Neuronal stem cell (in vitro differentiated cells): Measurements from ENCODE around the gene SLC44A4.
A peak's percentile ranks its signal among the peaks of the same experiment; 100 is the strongest.

ENCODE experiments used
- DNase-seq: peaks from one replicate; pipeline ENCODE4 v3.0.0-alpha.2; 2013; ENCODE audit warnings: low spot score
- H2AFZ ChIP-seq: one replicate; pipeline ENCODE4 v1.6.1; 2013; ENCODE audit warnings: mild to moderate bottlenecking, low read length, inconsistent platforms
- H2AK5ac ChIP-seq: 2 replicates; pipeline ENCODE4 v1.6.1; 2013; ENCODE audit warnings: low read depth, mild to moderate bottlenecking, inconsistent platforms, low read length, moderate library complexity, mixed read lengths
- H2BK120ac ChIP-seq: 2 replicates; pipeline ENCODE4 v1.6.1; 2013; ENCODE audit warnings: low read depth, mild to moderate bottlenecking, inconsistent platforms, low read length, moderate library complexity, mixed read lengths
- H2BK12ac ChIP-seq: one replicate; pipeline ENCODE4 v1.6.1; 2013; ENCODE audit warnings: low read length, inconsistent platforms
- H2BK15ac ChIP-seq: 2 replicates; pipeline ENCODE4 v1.6.1; 2013; ENCODE audit warnings: mild to moderate bottlenecking, low read length, inconsistent platforms, mixed read lengths
- H2BK5ac ChIP-seq: one replicate; pipeline ENCODE4 v1.6.1; 2013; ENCODE audit warnings: inconsistent platforms, mild to moderate bottlenecking, low read length, moderate library complexity
- H3K14ac ChIP-seq: one replicate; pipeline ENCODE4 v1.6.1; 2013; ENCODE audit warnings: low read length, inconsistent platforms
- H3K18ac ChIP-seq: 2 replicates; pipeline ENCODE4 v1.6.1; 2013; ENCODE audit warnings: low read length, inconsistent platforms
- H3K23ac ChIP-seq: 2 replicates; pipeline ENCODE4 v1.6.1; 2013; ENCODE audit warnings: low read depth, mild to moderate bottlenecking, mixed read lengths, low read length, inconsistent platforms; ENCODE audit not compliant: poor library complexity
- H3K27ac ChIP-seq: replicated peaks from 3 replicates; pipeline ENCODE4 v1.5.1; 2013; ENCODE audit warnings: low read length, inconsistent platforms
- H3K27me3 ChIP-seq, 3 experiments: 2 replicates each; pipeline ENCODE4 v1.6.1; 2013; ENCODE audit warnings: low read length in 3 of 3, mild to moderate bottlenecking in 2 of 3, inconsistent platforms in 1 of 3, low read depth in 1 of 3, mixed read lengths in 1 of 3, moderate library complexity in 1 of 3; ENCODE audit not compliant: control insufficient read depth in 3 of 3, insufficient read depth in 3 of 3
- H3K36me3 ChIP-seq, 2 donors: replicated peaks in 1 of 2; 2 replicates each; pipeline ENCODE4 v1.6.1; 2013; ENCODE audit warnings: low read length in 2 of 2; ENCODE audit not compliant: control insufficient read depth in 2 of 2, insufficient read depth in 2 of 2
- H3K4ac ChIP-seq: 2 replicates; pipeline ENCODE4 v1.6.1; 2013; ENCODE audit warnings: inconsistent platforms, mild to moderate bottlenecking, low read length, moderate library complexity
- H3K4me1 ChIP-seq, 2 donors: 1 replicate in 1 of 2; 2 replicates in 1 of 2; pipeline ENCODE4 v1.6.1; 2013; ENCODE audit warnings: low read length in 2 of 2, low read depth in 1 of 2; ENCODE audit not compliant: control insufficient read depth in 2 of 2, insufficient read depth in 1 of 2
- H3K4me2 ChIP-seq: one replicate; pipeline ENCODE4 v1.6.1; 2013; ENCODE audit warnings: mild to moderate bottlenecking, low read length, inconsistent platforms; ENCODE audit not compliant: insufficient read depth, poor library complexity, severe bottlenecking
- H3K4me3 ChIP-seq, 2 donors: 2 replicates each; pipeline ENCODE4 v1.5.1; 2013; ENCODE audit warnings: low read length in 2 of 2, mild to moderate bottlenecking in 2 of 2, inconsistent platforms in 1 of 2, moderate library complexity in 1 of 2
- H3K79me1 ChIP-seq: one replicate; pipeline ENCODE4 v1.6.1; 2013; ENCODE audit warnings: low read depth, mild to moderate bottlenecking, inconsistent platforms, low read length, moderate library complexity
- H3K9ac ChIP-seq: one replicate; pipeline ENCODE4 v1.6.1; 2013; ENCODE audit warnings: mild to moderate bottlenecking, low read depth, low read length, inconsistent platforms; ENCODE audit not compliant: poor library complexity
- H3K9me3 ChIP-seq, 2 donors: replicated peaks in 1 of 2; 2 replicates each; pipeline versions ENCODE3 to v1.6.1; 2013; ENCODE audit warnings: low read length in 2 of 2, mild to moderate bottlenecking in 2 of 2, inconsistent platforms in 1 of 2, low read depth in 1 of 2, mixed read lengths in 1 of 2, moderate library complexity in 1 of 2; ENCODE audit not compliant: control insufficient read depth in 2 of 2, insufficient read depth in 1 of 2
- H4K8ac ChIP-seq: one replicate; pipeline ENCODE4 v1.6.1; 2013; ENCODE audit warnings: low read depth, mild to moderate bottlenecking, inconsistent platforms, low read length, moderate library complexity
- H4K91ac ChIP-seq: one replicate; pipeline ENCODE4 v1.6.1; 2013; ENCODE audit warnings: low read length, low read depth, mild to moderate bottlenecking, inconsistent platforms; ENCODE audit not compliant: poor library complexity
- WGBS, 2 donors: extraction: QIAGEN DNeasy Blood & Tissue Kit; methylation state at CpG; one replicate each; pipeline ENCODE4 v1.1.7; 2013; ENCODE audit warnings: missing lambda C conversion rate in 2 of 2, mixed read lengths in 1 of 2; ENCODE audit not compliant: insufficient read length in 2 of 2, insufficient replicate concordance in 1 of 2; ENCODE audit errors: extremely low coverage in 2 of 2; 5-methylcytosine and 5-hydroxymethylcytosine counted together

Gene SLC44A4

GRCh38 chr6:31837369-31838113 is 41.3 kb downstream of the SLC44A4 start:
- H3K4me2 ChIP-seq, result peak overlapping the region; percentile 23
- peaks cover 4 to 16% of the 10 kb centered on the region in 2 donors for H3K4me1 ChIP-seq
- peak overlapping the region in 1 of 2 donors; percentile 92 for H3K4me3 ChIP-seq
- H4K8ac ChIP-seq, result no peak overlapping the region
- no peak overlapping the region for H2AK5ac ChIP-seq
- H3K79me1 ChIP-seq, result peaks cover 8% of the 10 kb centered on the region
- H3K14ac ChIP-seq, result no peak overlapping the region
- no peak overlapping the region for H2AFZ ChIP-seq
- H3K27ac ChIP-seq, result no peak overlapping the region
- no peak overlapping the region for H2BK120ac ChIP-seq
- H2BK12ac ChIP-seq, result no peak overlapping the region
- WGBS, 2 donors, result no CpG with 5 or more reads among the region's 1 CpG
- H3K18ac ChIP-seq, result no peak overlapping the region
- H3K4ac ChIP-seq, result no peak overlapping the region
- no peak overlapping the region for H4K91ac ChIP-seq
- DNase-seq, result no peak
- no peak overlapping the region for H2BK15ac ChIP-seq
- H3K36me3 ChIP-seq, result peaks cover 39 to 55% of the 10 kb centered on the region in 2 donors
- H2BK5ac ChIP-seq, result no peak overlapping the region
- no peak overlapping the region for H3K23ac ChIP-seq
- no peak overlapping the region for H3K9ac ChIP-seq
- no peaks in the 10 kb centered on the region for H3K27me3 ChIP-seq
- peaks cover 0 to 3% of the 10 kb centered on the region in 2 donors for H3K9me3 ChIP-seq

GRCh38 chr6:31836474-31837368 is 42.1 kb downstream of the SLC44A4 start:
- Histone ChIP-seq H2BK12ac (no peak overlapping the region), H3K4ac (no peak overlapping the region), H3K4me2 (peak overlapping the region; percentile 60), H3K4me3 (peak overlapping the region; percentile 73 to 92), H3K9ac (no peak overlapping the region), H3K9me3 (peaks cover 0 to 3% of the 10 kb centered on the region in 2 donors), H2BK15ac (no peak overlapping the region), H3K4me1 (peaks cover 4 to 16% of the 10 kb centered on the region in 2 donors), H2AFZ (no peak overlapping the region), H3K27ac (peak overlapping the region; percentile 34), H2BK5ac (no peak overlapping the region), H3K18ac (no peak overlapping the region), H4K91ac (no peak overlapping the region), H2AK5ac (no peak overlapping the region), H3K36me3 (peaks cover 37 to 55% of the 10 kb centered on the region in 2 donors), H2BK120ac (no peak overlapping the region), H3K27me3 (no peaks in the 10 kb centered on the region), H3K79me1 (peaks cover 8% of the 10 kb centered on the region), H3K14ac (no peak overlapping the region), H3K23ac (no peak overlapping the region), H4K8ac (no peak overlapping the region)
- DNase-seq, result no peak
- WGBS, 2 donors, result no CpG with 5 or more reads among the region's 12 CpGs

DNA sequence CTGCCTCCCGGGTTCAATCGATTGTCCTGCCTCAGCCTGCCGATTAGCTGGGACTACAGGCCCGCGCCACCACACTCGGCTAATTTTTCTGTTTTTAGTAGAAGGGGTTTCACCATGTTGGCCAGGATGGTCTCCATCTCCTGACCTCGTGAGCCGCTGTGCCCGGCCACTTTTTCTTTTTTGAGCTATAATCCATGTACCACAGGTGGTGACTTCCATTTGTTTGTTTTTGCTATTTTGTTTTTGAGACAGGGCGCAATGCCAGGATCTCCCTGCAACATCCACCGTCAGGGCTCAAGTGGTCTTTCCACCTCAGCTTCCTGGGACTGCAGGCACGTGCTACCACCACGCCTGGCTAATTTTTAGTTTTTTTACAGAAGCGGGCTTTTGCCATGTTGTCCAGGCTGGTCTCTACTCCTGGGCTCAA is 42.7 kb downstream of the SLC44A4 start:
- H3K27ac ChIP-seq, result peak overlapping the region; percentile 34
- H2BK5ac ChIP-seq, result no peak overlapping the region
- H4K91ac ChIP-seq, result no peak overlapping the region

More for the DNA sequence above, 42.7 kb downstream of the SLC44A4 start:
- no peak overlapping the region for H3K4ac ChIP-seq
- peaks cover 4 to 16% of the 10 kb centered on the region in 2 donors for H3K4me1 ChIP-seq
- no CpG with 5 or more reads among the region's 14 CpGs for WGBS, 2 donors
- H3K27me3 ChIP-seq, result no peaks in the 10 kb centered on the region
- no peak overlapping the region for H2BK15ac ChIP-seq
- H2BK120ac ChIP-seq, result no peak overlapping the region
- peaks cover 0 to 3% of the 10 kb centered on the region in 2 donors for H3K9me3 ChIP-seq
- H3K14ac ChIP-seq, result no peak overlapping the region
- no peak overlapping the region for H2AFZ ChIP-seq
- no peak overlapping the region for H2AK5ac ChIP-seq
- H4K8ac ChIP-seq, result no peak overlapping the region
- H3K9ac ChIP-seq, result peak overlapping the region; percentile 55
- peaks cover 37 to 58% of the 10 kb centered on the region in 2 donors for H3K36me3 ChIP-seq
- H3K4me2 ChIP-seq, result peak overlapping the region; percentile 60
- H3K4me3 ChIP-seq, result peak overlapping the region; percentile 73 to 92
- no peak for DNase-seq
- no peak overlapping the region for H3K23ac ChIP-seq
- peaks cover 8% of the 10 kb centered on the region for H3K79me1 ChIP-seq
- H2BK12ac ChIP-seq, result no peak overlapping the region
- H3K18ac ChIP-seq, result no peak overlapping the region
